Fibroblast of lung (primary cell): Measurements from ENCODE around the gene PRICKLE4.

Source experiments
- CTCF ChIP-seq, 2 donors: IDR thresholded peaks in 1 of 2; conservative IDR thresholded peaks in 1 of 2; 1 replicate in 1 of 2; 2 replicates in 1 of 2; pipeline ENCODE4 v1.5.1; 2011 to 2012; ENCODE audit warnings: low read length in 2 of 2, control low read depth in 1 of 2, inconsistent platforms in 1 of 2, low read depth in 1 of 2, mild to moderate bottlenecking in 1 of 2
- EZH2 ChIP-seq: IDR thresholded peaks from 2 replicates; pipeline ENCODE4 v1.5.1; 2012; ENCODE audit warnings: low read length, control low read depth, mild to moderate bottlenecking; ENCODE audit errors: missing control alignments

GRCh38 chr6:41785254-41785653, 4.7 kb downstream of the PRICKLE4 start:
- TF ChIP-seq CTCF (conservative IDR thresholded peaks at IDR 0.05 in 1 of 2, IDR thresholded peaks at IDR 0.05 in 1 of 2; ENCODE audit: low read depth in 1 of 2, low read length in 2 of 2): no peak
- TF ChIP-seq EZH2: no peak
